GM21360 (cell line): ENCODE measurements around the gene HMGCL.

ENCODE experiments used
- ATAC-seq: cut with Tn5 transposase; IDR thresholded peaks from one replicate; pipeline ENCODE4 v1.9.1; 2021; ENCODE audit warnings: mild to moderate bottlenecking, moderate library complexity; ENCODE audit not compliant: unreplicated experiment

HMGCL gene

DNA sequence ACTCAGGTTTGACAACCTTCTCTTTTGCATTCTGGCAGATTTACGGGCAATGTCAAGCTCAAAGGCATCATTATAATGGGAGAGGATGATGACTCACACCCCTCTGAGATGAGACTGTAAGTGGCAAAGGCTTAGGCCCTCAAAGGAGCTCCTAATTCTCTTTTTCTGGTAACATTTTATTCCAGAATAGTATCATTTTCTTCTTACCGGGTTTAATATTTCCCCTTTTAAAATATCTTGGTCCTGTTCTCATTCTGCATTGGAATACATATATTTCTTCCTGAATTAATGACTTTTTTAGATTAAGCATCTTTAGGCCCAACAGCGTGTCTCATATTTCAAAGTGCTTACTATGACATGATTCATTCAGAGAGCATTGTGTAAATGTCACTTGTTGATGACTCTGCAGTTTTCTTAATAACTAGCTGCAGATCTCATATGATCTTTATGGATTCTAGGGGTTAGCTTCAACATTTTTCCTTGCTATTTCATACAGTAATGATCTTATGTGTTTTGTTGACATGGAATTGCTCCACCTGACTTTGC is 45.3 kb downstream of the HMGCL start:
- ATAC-seq = no peak

DNA sequence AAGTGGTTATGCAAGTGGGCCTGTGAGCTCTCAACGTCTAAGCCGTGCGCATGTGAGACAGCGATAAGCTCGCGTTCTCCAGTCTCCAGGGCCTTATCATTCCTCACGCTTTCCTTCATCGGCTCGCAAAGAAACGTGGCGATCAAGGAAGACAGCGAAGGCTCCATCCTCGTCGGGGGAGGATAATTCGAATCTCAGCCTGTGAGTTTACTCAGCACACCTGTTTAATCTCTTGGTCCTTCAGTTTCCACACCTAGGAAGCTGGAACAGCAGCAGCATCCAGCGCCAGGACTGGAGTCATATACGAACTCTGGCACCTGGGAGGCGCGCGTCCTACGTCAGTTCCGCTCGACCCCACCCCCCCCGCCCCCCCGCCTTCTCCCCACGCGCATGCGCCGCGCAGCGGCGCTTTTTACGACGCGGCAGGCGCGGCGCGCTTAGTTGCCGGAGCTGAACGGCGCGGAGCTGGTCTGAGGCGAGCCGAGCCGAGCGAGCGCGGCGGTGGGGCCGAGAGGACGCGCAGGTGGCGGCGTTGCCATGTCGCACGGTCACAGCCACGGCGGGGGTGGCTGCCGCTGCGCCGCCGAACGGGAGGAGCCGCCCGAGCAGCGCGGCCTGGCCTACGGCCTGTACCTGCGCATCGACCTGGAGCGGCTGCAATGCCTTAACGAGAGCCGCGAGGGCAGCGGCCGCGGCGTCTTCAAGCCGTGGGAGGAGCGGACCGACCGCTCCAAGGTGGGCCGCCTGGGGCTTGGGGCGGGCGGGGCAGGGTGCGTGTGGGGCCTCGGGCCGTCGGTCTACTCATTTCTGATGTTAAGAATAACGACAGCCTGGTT is 47.0 kb downstream of the HMGCL start, which contains the start of gene PITHD1:
Gene PITHD1, plus strand, starts transcription at position 440 of the 836 bp plus-strand sequence. Its CDS starts 98 bp downstream, at position 538.
- ATAC-seq = peak; percentile 80

DNA sequence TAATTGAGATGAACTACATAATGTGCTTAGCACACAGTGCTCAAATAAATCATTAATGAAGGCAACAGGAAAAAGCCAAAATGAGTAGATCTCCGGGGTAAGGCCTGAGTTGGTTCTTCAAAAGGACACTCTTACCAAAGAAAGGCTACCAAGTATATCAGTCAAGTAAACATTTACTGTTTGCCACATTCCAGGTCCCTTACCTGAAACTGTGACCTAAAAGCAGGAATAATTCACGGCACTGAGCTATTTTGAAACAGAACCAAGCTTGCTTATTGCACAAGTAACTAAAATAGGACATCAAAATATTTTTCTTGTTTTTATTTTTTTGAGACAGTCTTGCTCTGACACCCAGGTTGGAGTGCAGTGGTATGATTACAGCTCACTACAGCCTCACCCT is 49.0 kb downstream of the HMGCL start:
- ATAC-seq = no peak

DNA sequence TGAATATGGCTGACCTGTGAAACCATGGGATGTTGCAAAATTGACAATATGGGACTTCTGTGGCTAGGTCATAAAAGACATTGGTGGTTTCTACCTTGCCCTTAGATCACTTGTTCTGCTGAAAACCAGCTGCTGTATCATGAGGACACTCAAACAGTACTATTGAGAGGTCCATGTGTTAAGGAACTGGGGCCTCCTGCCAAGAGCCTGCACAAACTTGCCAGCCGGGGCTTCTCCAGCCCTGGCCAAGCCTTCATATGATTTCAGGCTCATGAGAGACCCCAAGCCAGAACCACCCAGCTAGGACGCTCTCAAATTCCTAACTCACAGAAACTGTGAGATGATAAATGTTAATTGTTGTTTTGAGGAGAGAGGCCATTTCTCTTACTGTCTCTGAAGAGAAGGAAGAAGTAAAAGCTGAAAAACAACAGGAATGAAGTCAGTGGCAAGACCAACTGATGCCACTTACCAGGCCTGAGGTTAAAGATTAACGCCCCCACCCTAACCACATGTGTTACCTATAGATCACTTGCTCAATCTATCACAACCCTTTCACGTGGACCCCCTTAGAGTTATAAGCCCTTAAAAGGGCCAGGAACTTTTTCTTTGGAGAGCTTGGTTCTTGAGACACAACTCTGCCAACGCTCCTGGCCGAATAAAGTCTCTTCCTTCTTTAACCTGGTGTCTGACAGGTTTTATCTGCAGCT is 50.9 kb downstream of the HMGCL start:
- no peak for ATAC-seq

DNA sequence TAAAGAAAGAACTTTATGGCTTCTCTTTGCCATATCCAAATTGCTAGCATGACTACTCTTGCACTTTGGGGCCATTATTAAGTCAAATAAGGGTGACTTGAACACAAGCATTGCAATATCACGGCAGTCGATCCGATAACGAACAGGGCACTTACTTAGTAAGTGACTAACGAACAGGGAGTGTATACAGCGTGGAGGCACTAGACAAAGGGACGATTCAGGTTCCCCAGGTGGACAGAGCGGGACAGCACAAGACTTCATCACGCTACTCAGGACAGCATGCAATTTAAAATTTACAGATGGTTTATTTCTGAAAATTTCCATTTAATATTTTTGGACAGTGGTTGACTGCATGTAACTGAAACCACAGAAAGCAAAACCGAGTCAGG is 52.4 kb downstream of the HMGCL start:
- no peak for ATAC-seq

DNA sequence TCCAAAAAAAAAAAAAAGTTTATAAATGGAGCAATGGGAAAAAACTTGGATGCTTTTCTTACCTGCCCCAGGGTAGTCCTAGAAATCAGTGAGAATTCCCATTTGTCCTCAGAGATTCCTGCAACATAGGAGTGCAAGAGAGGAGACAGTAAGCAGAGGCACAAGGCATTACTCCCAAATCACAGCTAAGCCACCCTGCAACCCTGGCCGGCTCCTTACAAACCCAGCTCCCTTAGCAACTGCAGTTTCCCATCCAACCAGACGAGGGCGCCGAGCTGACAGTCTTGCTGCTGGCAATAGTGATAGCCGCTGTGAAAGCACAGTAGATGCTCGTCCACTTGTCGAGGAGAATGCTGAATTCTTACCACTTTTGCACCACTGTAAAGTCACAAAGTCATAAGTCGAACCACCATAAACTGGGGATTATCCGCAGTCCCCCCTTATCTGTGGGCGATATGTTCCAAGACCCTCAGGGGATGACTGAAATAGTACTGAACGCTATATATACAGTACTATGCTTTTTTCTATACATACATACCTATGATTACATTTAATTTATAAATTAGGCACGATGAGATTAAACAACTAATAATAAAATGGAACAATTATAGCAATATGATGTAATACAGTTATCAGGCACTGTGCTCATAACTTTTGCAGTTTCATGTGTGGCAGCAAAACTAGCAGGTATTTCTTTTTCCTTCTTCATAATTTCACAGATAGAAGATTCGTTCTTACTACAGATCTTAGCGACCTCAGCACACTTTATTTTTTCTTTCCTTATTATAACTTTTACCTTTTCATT is 53.0 kb downstream of the HMGCL start:
- ATAC-seq = no peak

DNA sequence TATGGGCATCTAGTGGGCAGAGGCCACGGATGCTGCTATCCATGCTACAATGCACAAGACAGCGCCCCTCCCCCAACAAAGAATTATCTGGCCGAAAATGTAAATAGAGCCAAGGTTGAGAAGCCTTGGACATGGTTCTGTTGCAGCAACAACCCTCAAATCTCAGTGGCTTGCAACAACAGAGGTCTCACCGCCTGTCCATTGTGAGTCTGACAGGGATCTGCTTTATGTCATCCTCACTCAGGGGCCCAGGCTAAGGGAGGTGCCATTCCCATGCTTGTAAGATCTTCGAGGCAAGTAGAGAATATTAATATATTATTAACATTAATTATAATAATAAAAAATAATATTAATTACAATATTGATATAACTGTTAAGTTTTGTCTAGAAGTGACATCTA is 56.5 kb downstream of the HMGCL start:
- no peak for ATAC-seq

DNA sequence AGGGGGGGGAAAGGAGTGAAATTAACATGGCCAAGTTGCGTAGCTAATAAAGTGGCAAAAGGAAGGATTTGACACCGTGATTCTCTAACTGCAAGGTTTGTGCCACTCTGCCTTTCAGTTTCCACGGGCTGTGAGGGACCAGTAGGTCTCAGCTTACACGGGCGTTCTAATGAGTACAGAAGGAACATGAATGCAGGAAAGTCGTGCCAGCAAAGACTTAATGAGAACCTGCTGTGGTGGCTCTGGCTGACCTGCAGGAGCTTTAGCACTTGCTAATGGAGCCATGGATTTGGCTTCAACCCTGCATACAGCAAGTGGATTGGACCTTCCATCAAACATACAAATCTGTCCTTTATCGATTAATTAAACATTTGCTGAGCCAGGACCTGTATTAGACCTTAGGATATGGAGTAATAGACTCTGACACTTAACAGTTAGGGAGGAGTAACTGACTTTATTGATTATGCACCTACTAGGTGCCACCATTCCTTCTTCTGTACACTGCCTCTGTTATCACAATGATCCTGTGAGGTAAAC is 62.1 kb downstream of the HMGCL start:
- ATAC-seq = no peak

DNA sequence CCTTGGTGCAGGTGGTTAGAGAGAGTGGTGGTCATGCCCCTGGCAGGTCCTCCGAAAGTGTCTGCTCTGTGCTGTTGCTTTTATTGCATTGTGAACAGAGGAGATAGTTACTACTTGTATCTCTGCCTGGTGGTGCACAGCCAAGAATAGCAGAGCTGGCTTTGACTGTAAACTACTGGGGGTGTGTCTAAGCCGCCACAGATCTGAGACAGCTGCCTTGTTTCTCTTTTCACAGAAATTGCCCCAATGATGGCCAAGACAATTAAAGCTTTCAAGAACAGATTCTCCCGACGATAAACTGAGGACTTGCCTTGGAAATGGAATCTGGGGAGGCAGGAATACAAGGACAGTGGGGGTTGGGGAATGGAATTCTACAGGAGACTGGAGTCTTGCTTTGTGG is 66.0 kb downstream of the HMGCL start:
- ATAC-seq = no peak

DNA sequence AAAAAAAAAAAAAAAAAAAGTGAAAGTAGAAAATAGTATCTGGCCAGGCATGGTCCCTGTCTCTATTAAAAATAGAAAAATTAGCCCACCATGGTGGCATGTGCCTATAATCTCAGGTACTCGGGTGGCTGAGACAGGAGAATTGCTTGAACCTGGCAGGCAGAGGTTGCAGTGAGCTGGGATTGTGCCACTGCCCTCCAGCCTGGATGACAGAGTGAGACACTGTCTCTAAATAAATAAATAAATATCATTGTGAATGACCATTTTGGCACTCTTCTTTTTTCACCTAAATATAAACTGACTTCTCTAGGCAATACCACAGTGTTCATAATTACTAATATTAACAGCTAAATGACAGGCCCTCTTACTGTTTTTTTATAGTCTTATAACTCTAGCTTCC is 67.4 kb downstream of the HMGCL start:
- ATAC-seq = no peak

DNA sequence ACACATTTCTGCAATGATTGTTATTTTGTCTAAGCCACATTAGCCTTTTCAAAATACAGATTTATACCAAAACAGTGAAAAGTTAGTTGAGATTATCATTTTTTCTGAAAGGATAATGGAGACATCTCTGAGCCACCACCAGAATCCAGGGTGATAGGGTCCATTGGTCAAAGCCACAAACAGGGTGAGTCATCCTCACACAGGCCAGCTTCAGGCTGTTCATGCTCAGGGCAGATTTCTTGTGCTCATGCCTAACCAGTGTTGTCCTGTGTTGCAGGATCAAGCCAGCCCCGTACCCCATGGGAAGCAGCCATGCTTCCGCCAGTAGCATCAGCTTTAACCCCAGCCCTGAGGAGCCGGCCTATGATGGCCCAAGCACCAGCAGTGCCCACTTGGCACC is 68.6 kb downstream of the HMGCL start:
- ATAC-seq = no peak

DNA sequence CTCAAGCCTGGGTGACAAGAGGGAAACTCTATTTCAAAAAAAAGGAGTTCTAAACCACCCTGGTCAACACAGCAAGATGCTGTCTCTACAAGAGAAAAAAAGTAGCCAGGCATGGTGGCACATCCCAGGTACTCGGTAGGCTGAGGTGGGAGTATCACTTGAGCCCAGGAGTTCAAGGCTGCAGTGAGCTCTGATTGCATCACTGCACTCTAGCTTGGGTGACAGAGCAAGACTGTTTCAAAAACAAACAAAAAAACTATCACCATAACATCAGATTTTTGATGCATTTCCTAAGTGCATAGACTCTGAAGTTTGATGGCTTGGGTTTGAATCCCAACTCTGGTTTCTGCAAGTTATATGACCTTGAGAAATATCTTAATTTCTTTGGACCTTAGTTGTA is 72.3 kb downstream of the HMGCL start:
- ATAC-seq = no peak
